Stimulated activated CD8-positive, alpha-beta memory T cell treated with anti-CD3 and anti-CD28 coated beads, Interleukin-15, amount 100 ng/mL, for 1 hour (primary cell): ENCODE measurements around the gene RAB31.

ENCODE experiments used
- DNase-seq: peaks from one replicate; pipeline ENCODE4 v3.0.0-alpha.2; 2020; ENCODE audit warnings: low read depth

Gene RAB31

GRCh38 chr18:9714266-9715087 is 6.4 kb downstream of the RAB31 start:
- no peak for DNase-seq

DNA sequence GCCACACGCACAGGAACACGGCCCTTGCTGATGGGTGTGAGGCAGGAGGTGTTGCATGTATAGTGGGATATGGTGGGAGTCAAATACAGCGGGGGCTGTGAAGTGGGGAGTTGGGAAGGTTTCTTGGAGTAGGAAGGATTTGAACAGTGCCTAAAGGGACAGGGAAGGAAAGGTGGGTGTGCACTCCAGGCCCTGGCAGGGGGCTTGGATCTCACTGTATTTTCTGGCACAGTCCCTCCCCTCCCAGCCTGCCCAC is 6.9 kb downstream of the RAB31 start:
- DNase-seq: no peak

GRCh38 chr18:9715978-9716774 is 8.1 kb downstream of the RAB31 start:
- DNase-seq: no peak

GRCh38 chr18:9716780-9717563 is 8.9 kb downstream of the RAB31 start:
- no peak for DNase-seq

- no peak for DNase-seq
These were observed 11.4 kb downstream of the RAB31 start for GRCh38 chr18:9719421-9719981.

GRCh38 chr18:9720327-9720726 is 12.2 kb downstream of the RAB31 start:
- DNase-seq: no peak

GRCh38 chr18:9721893-9722550 is 13.9 kb downstream of the RAB31 start:
- DNase-seq: no peak

DNA sequence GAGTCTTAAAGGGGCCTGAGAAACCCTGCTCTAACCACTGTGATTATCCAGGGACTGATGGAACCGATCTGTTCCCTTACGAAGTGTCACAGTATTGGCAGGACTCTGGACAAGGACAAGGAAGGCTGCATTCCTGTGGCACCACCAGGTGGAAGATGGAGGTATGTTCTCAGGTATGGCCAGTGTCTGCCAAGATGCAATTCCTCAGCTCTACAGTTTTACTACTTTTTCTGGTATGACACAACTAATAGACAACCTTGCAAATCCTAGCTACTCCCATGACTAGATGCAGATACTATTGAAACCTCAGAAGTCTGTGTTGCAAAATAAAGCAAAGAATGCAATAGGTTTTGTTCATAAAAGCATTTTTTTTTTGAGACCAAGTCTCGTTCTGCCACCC is 14.6 kb downstream of the RAB31 start:
- no peak for DNase-seq

GRCh38 chr18:9724797-9725585 is 16.9 kb downstream of the RAB31 start:
- DNase-seq: no peak

DNA sequence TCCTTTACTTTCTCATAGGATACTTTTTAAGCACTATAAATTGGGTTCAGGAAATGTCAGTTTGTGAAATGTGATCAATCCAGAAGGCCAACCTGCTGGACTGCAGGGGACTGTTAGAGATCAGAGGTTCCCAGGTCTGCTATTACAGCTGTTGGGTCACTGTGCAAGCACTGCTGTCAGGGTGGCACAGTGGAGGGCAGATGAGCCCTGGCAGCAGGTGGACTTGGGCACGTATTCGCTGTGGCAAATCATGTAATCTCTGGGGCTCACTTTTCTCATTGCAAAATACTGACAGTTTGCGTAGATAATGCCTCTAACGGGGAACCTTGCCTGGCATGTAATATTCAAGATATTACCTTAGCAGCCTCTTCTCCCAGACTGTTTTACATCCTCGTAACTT is 18.1 kb downstream of the RAB31 start:
- no peak for DNase-seq

GRCh38 chr18:9726936-9727335 is 18.8 kb downstream of the RAB31 start:
- DNase-seq: no peak

- no peak for DNase-seq
These were observed 22.7 kb downstream of the RAB31 start for GRCh38 chr18:9730786-9731185.

DNA sequence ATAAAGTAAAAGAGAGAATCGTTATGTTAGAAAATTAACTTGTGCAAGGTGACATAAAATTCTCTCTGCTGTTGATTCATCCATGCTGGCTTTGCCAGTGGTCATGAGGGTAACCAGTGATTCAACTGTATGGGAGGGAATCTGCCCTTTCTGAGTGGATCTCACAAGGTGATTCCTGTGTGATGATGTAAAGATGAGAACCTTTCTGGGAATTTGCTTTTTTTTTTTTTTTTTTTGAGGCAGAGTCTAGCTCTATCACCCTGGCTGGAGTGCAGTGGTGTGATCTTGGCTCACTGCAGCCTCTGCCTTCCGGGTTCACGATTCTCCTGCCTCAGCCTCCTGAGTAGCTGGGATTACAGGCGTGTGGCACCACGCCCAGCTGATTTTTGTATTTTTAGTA is 23.3 kb downstream of the RAB31 start:
- DNase-seq: no peak

DNA sequence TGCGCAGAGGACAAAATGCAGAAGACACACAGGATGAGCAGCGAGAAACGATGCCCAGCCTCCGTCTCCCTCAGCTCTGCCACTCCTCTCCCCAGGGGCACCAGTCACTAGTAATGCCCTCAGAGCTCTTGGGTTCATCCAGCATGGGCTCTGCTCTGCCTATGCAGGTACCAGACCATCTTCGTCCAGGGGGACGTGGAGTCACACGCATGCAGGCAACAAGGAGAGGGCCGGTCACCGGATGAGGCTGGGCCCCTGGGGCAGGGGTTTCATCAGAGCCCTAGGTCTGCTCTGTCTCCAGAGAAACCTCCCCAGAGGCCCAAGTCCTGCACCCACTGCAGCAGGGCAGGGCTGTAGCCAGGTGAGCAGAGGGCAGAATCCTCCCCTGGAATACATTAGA is 23.9 kb downstream of the RAB31 start:
- DNase-seq: no peak

GRCh38 chr18:9734189-9734588 is 26.1 kb downstream of the RAB31 start:
- no peak for DNase-seq

- no peak for DNase-seq
These were observed 27.1 kb downstream of the RAB31 start for GRCh38 chr18:9735238-9735637.

DNA sequence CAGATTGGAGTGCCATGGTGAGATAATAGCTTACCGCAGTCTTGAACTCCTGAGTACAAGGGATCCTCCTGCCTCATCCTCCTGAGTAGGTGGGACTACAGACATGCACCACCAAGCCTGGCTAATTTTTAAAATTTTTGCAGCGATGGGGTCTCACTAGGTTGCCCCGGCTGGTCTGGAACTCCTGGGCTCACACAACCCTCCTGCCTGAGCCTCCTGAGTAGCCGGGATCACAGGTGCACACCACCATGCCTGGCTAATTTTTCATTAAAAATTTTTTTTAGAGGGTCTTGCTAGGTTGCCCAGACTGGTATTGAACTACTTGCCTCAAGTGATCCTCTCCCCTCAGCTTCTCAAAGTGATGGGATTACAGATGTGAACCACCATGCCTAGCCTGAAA is 27.8 kb downstream of the RAB31 start:
- no peak for DNase-seq

DNA sequence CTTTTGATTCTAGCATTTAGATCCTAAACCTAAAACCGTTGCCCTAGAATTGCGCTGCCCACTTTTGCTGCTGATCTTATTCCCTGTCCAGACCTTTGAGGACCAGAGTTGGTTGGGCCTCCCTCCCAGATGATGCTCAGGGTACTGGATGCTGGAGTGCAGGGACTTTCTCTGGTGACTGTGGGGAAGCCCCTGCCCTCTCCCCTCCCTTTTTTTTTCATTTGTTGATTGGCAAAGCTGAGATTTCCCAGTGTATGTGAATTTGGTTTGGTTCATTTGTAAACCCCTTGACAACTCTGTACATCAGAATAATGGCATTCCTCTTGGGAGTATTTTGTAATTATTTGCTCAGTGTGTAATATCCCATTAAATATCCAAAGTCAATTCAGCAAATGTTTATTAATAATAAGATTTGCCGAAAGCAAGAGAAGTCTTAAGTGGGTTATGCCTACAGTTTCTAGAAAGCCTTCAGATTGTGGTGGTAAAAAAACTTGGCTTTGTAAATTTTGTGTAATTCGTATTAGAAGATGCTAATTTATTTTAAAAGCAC is 28.3 kb downstream of the RAB31 start:
- DNase-seq: no peak

GRCh38 chr18:9737006-9737405 is 28.9 kb downstream of the RAB31 start:
- no peak for DNase-seq

DNA sequence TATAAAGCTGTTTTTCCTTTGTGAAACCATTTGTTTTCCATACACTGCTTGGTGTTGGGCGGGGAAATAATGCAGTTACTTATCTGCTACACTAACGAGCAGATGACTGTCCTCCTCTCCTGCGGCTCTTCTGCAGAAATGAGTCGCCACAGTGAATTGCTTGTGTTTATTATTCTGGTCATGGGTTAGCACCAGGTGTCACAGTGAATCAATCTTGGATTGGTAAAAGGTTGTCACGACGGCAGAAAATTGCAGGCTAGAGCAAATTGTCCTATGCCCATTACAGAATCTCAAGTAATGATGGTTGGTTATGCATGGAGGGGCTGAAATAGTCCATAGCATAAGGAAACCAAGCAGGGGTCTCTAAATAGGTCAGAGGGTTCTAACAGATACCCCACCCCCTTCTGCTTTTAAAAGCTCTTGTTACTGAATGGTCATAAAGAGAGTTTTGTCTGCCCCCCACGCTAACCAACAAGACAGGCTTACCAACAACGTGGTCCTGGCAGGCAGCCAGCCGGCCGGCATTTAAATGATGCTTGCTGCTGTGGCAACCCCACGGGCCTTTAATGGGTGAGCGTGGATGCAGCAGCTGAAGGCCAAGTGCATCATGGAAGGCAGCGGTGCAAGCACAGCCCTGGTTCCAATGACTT is 29.5 kb downstream of the RAB31 start:
- no peak for DNase-seq
